IMR-90 (cell line): ENCODE results near the gene PRICKLE2. TPM values are rescaled to one million over a fixed set of nuclear protein-coding genes. Genes with fewer than 3 reads are reported as not detected.

Experiments used
- ATAC-seq: fragments of 200-7000 bp; cut with Tn5 transposase; 2 replicates; pipeline ENCODE4 v1.9.1; 2020; ENCODE audit warnings: low read depth, mild to moderate bottlenecking, moderate library complexity
- BruUV-seq: library from RNA; stranded (reverse); fragments of 400-500 nt; replicated peaks from 2 replicates; lab custom pipeline; 2021; lab: Mats Ljungman, UMichigan
- CTCF ChIA-PET: fragments of 300-600 bp; formaldehyde crosslinking; extraction: SDS; loops from one replicate; lab custom pipeline; 2021; ENCODE audit warnings: antibody characterized with exemption; lab: Yijun Ruan, JAX
- POLR2A ChIA-PET: fragments of 300-600 bp; sonication (Branson Sonifier 250); formaldehyde crosslinking; loops from one replicate; lab custom pipeline; 2022; ENCODE audit warnings: antibody characterized with exemption; ENCODE audit not compliant: unreplicated experiment; lab: Charles Lee
- DNase-seq: peaks from one replicate; pipeline ENCODE4 v3.0.0; 2013
- H2AFZ ChIP-seq: replicated peaks from 2 replicates; pipeline ENCODE3; 2013; ENCODE audit warnings: low read length, mild to moderate bottlenecking; ENCODE audit not compliant: poor library complexity
- H2AK5ac ChIP-seq: 2 replicates; pipeline ENCODE4 v1.6.1; 2013; ENCODE audit warnings: low read depth, low read length, inconsistent platforms
- H2AK9ac ChIP-seq: replicated peaks from 2 replicates; pipeline ENCODE3; 2013; ENCODE audit warnings: mild to moderate bottlenecking, low read depth, low read length, moderate library complexity; ENCODE audit not compliant: poor library complexity
- H2BK120ac ChIP-seq: 2 replicates; pipeline ENCODE4 v1.6.1; 2013; ENCODE audit warnings: low read depth, low read length, inconsistent platforms
- H2BK15ac ChIP-seq: 3 replicates; pipeline ENCODE4 v1.6.1; 2013; ENCODE audit warnings: low read depth, low read length, inconsistent platforms
- H2BK20ac ChIP-seq: 2 replicates; pipeline ENCODE4 v1.6.1; 2013; ENCODE audit warnings: low read depth, mild to moderate bottlenecking, inconsistent platforms, low read length, moderate library complexity
- H2BK5ac ChIP-seq: 2 replicates; pipeline ENCODE4 v1.6.1; 2013; ENCODE audit warnings: mild to moderate bottlenecking, low read depth, low read length, inconsistent platforms; ENCODE audit not compliant: poor library complexity, severe bottlenecking
- H3K14ac ChIP-seq: replicated peaks from 2 replicates; pipeline ENCODE4 v1.6.1; 2013; ENCODE audit warnings: low read depth, low read length, inconsistent platforms
- H3K18ac ChIP-seq: 2 replicates; pipeline ENCODE4 v1.6.1; 2013; ENCODE audit warnings: low read depth, low read length, control low read depth
- H3K23ac ChIP-seq: 2 replicates; pipeline ENCODE4 v1.6.1; 2013; ENCODE audit warnings: low read depth, low read length, inconsistent platforms
- H3K27ac ChIP-seq: 2 replicates; pipeline ENCODE4 v1.5.1; 2013; ENCODE audit warnings: mild to moderate bottlenecking, control low read depth, low read length; ENCODE audit not compliant: insufficient read depth
- H3K27me3 ChIP-seq: 2 replicates; pipeline ENCODE4 v1.6.1; 2013; ENCODE audit warnings: low read length; ENCODE audit not compliant: control insufficient read depth, insufficient read depth
- H3K36me3 ChIP-seq: 2 replicates; pipeline ENCODE4 v1.6.1; 2013; ENCODE audit warnings: low read length, mixed read lengths; ENCODE audit not compliant: control insufficient read depth, insufficient read depth
- H3K4ac ChIP-seq: 2 replicates; pipeline ENCODE4 v1.6.1; 2013; ENCODE audit warnings: low read depth, low read length, inconsistent platforms
- H3K4me1 ChIP-seq: 2 replicates; pipeline ENCODE4 v1.6.1; 2013; ENCODE audit warnings: low read length, mixed read lengths; ENCODE audit not compliant: control insufficient read depth, insufficient read depth
- H3K4me2 ChIP-seq: 2 replicates; pipeline ENCODE4 v1.6.1; 2013; ENCODE audit warnings: low read depth, mild to moderate bottlenecking, control low read depth, low read length, moderate library complexity
- H3K4me3 ChIP-seq: 2 replicates; pipeline ENCODE4 v1.5.1; 2013; ENCODE audit warnings: low read depth, mild to moderate bottlenecking, control low read depth, low read length, moderate library complexity; ENCODE audit not compliant: insufficient read depth
- H3K56ac ChIP-seq: 2 replicates; pipeline ENCODE4 v1.6.1; 2013; ENCODE audit warnings: low read length, inconsistent platforms; ENCODE audit not compliant: insufficient read depth; ENCODE audit errors: extremely low read depth
- H3K79me1 ChIP-seq, 2 experiments: 2 replicates each; pipeline ENCODE4 v1.6.1; 2013; ENCODE audit warnings: low read length in 2 of 2, inconsistent platforms in 1 of 2, low read depth in 1 of 2
- H3K9ac ChIP-seq: 2 replicates; pipeline ENCODE4 v1.6.1; 2013; ENCODE audit warnings: low read depth, low read length, control low read depth
- H3K9me1 ChIP-seq: 2 replicates; pipeline ENCODE4 v1.6.1; 2013; ENCODE audit warnings: low read length, inconsistent platforms; ENCODE audit not compliant: insufficient read depth
- H3K9me3 ChIP-seq: 2 replicates; pipeline ENCODE4 v1.6.1; 2013; ENCODE audit warnings: low read length; ENCODE audit not compliant: control insufficient read depth, insufficient read depth
- H4K20me1 ChIP-seq: 2 replicates; pipeline ENCODE4 v1.6.1; 2013; ENCODE audit warnings: low read length, inconsistent platforms; ENCODE audit not compliant: insufficient read depth
- H4K5ac ChIP-seq: 2 replicates; pipeline ENCODE4 v1.6.1; 2013; ENCODE audit warnings: mild to moderate bottlenecking, low read depth, low read length, control low read depth
- H4K8ac ChIP-seq, 2 experiments: 2 replicates each; pipeline ENCODE4 v1.6.1; 2013; ENCODE audit warnings: low read depth in 2 of 2, low read length in 2 of 2, control low read depth in 1 of 2, inconsistent platforms in 1 of 2
- H4K91ac ChIP-seq: 2 replicates; pipeline ENCODE4 v1.6.1; 2013; ENCODE audit warnings: low read depth, low read length, inconsistent platforms; ENCODE audit not compliant: insufficient read depth
- BHLHE40 ChIP-seq: fragments of 150-350 bp; IDR thresholded peaks from 2 replicates; pipeline ENCODE4 v1.6.1; 2016; ENCODE audit warnings: mild to moderate bottlenecking, low read depth, low read length
- CEBPB ChIP-seq: IDR thresholded peaks from 2 replicates; pipeline ENCODE4 v1.6.1; 2012; ENCODE audit warnings: low read depth, low read length, improper control_type of control experiment
- CHD1 ChIP-seq: IDR thresholded peaks from 2 replicates; pipeline ENCODE4 v1.6.1; 2012; ENCODE audit warnings: low read depth, low read length, improper control_type of control experiment
- FOS ChIP-seq: fragments of 150-350 bp; IDR thresholded peaks from 2 replicates; pipeline ENCODE4 v1.6.1; 2016; ENCODE audit warnings: low read depth, low read length
- MAFK ChIP-seq: IDR thresholded peaks from 2 replicates; pipeline ENCODE4 v1.6.1; 2012; ENCODE audit warnings: low read depth, low read length, improper control_type of control experiment
- MAZ ChIP-seq: IDR thresholded peaks from 2 replicates; pipeline ENCODE4 v1.6.1; 2012; ENCODE audit warnings: low read depth, mild to moderate bottlenecking, low read length, improper control_type of control experiment, moderate library complexity, borderline replicate concordance
- MXI1 ChIP-seq: IDR thresholded peaks from 2 replicates; pipeline ENCODE4 v1.6.1; 2012; ENCODE audit warnings: low read depth, mild to moderate bottlenecking, low read length, moderate library complexity, borderline replicate concordance
- NFE2L2 ChIP-seq: fragments of 150-350 bp; IDR thresholded peaks from 2 replicates; pipeline ENCODE4 v1.6.1; 2016; ENCODE audit warnings: low read depth, mild to moderate bottlenecking, low read length
- POLR2A ChIP-seq: IDR thresholded peaks from 2 replicates; pipeline ENCODE4 v1.6.1; 2012; ENCODE audit warnings: mild to moderate bottlenecking, low read depth, low read length
- RAD21 ChIP-seq: IDR thresholded peaks from 2 replicates; pipeline ENCODE4 v1.6.1; 2012; ENCODE audit warnings: low read length, improper control_type of control experiment
- RCOR1 ChIP-seq: IDR thresholded peaks from 2 replicates; pipeline ENCODE4 v1.6.1; 2012; ENCODE audit warnings: mild to moderate bottlenecking, low read length, improper control_type of control experiment; ENCODE audit not compliant: insufficient replicate concordance
- RFX5 ChIP-seq: IDR thresholded peaks from 2 replicates; pipeline ENCODE4 v1.8.0; 2012; ENCODE audit warnings: low read depth, mild to moderate bottlenecking, low read length, moderate library complexity
- SMC3 ChIP-seq: fragments of 150-350 bp; IDR thresholded peaks from 2 replicates; pipeline ENCODE4 v1.6.1; 2016; ENCODE audit warnings: low read depth, mild to moderate bottlenecking, antibody characterized with exemption, low read length, moderate library complexity
- USF2 ChIP-seq: fragments of 150-350 bp; IDR thresholded peaks from 2 replicates; pipeline ENCODE4 v1.6.1; 2017; ENCODE audit warnings: mild to moderate bottlenecking, antibody characterized with exemption, low read length, low read depth
- WGBS, 2 experiments: methylation state at CpG; one replicate each; pipeline versions ENCODE4 v1.1.5 to v1.1.7; 2013; ENCODE audit warnings: missing lambda C conversion rate in 2 of 2; ENCODE audit not compliant: insufficient read length in 1 of 2; ENCODE audit errors: extremely low coverage in 2 of 2; 5-methylcytosine and 5-hydroxymethylcytosine counted together
- dilution Hi-C: fragments of 300-500 bp; cut with HindIII; formaldehyde crosslinking; loops from one replicate; pipeline ENCODE4 v1.14.3; 2018; ENCODE audit warnings: low sequenced_read_pairs; ENCODE audit not compliant: unreplicated experiment
- in situ Hi-C: fragments of 300-500 bp; cut with MboI; formaldehyde crosslinking; loops from 3 replicates; pipeline ENCODE4 v1.14.3; 2019; ENCODE audit warnings: low sequenced_read_pairs, inconsistent platforms, mixed read lengths
- intact Hi-C: fragments of 100-400 bp; cut with micrococcal nuclease; formaldehyde crosslinking; loops from 2 replicates; pipeline ENCODE4 v1.10.0; 2022
- polyA plus RNA-seq, 3 experiments: library from polyadenylated mRNA; depleted of rRNA; stranded (reverse); fragments of >200 nt; gene quantifications; 2 replicates each; pipeline ENCODE4 v1.2.3, GENCODE V29; 2012; ENCODE audit warnings: low replicate concordance in 1 of 3
- total RNA-seq: library from RNA; depleted of rRNA; stranded (reverse); fragments of >200 nt; gene quantifications from 2 replicates; pipeline ENCODE4 v1.2.3, GENCODE V29; 2012
- TF ChIP-seq, protein P1 (sequence below): fragments of 150-350 bp; IDR thresholded peaks from 2 replicates; pipeline ENCODE4 v1.6.1; 2016; ENCODE audit warnings: low read depth, mild to moderate bottlenecking, low read length, moderate library complexity, borderline replicate concordance
- TF ChIP-seq, protein P2 (sequence below): conservative IDR thresholded peaks from 2 replicates; pipeline ENCODE4 v1.5.1; 2012; ENCODE audit warnings: mild to moderate bottlenecking, low read depth, low read length, improper control_type of control experiment

The PRICKLE2 gene
- total and polyA plus RNA-seq, 2 of the 4 experiments (the other 2 are of a cell fraction) = 4.1 to 14.2 TPM

GRCh38 chr3:64247991-64248646 is 22.9 kb upstream of the PRICKLE2 start:
- Histone ChIP-seq H3K14ac (no peak overlapping the region), H3K4me1 (peaks cover 2% of the 10 kb centered on the region), H3K9ac (no peak overlapping the region), H2BK5ac (no peak overlapping the region), H4K5ac (no peak overlapping the region), H4K8ac (no peak overlapping the region), H2AK9ac (no peak overlapping the region), H3K27me3 (no peaks in the 10 kb centered on the region), H3K27ac (no peak overlapping the region), H3K79me1 (peaks cover 61 to 69% of the 10 kb centered on the region in 2 experiments), H4K91ac (no peak overlapping the region), H4K20me1 (peaks cover 12% of the 10 kb centered on the region), H3K9me3 (no peaks in the 10 kb centered on the region), H3K4ac (no peak overlapping the region), H3K4me3 (no peak overlapping the region), H3K56ac (no peak overlapping the region; the same call in 1 of the 2 replicates), H2BK15ac (no peak overlapping the region), H3K36me3 (peaks cover 8% of the 10 kb centered on the region), H2BK120ac (no peak overlapping the region), H2AK5ac (no peak overlapping the region), H3K23ac (no peak overlapping the region; the same call in 1 of the 2 replicates), H2AFZ (no peak overlapping the region), H3K18ac (no peak overlapping the region), H2BK20ac (no peak overlapping the region), H3K4me2 (no peak overlapping the region), H3K9me1 (peaks cover 11% of the 10 kb centered on the region)
- no peak for ATAC-seq
- no TSS peak for BruUV-seq
- CTCF ChIA-PET = no interaction called here
- intact Hi-C loops (no loop called here), dilution Hi-C loops (no loop called here), in situ Hi-C loops (no loop called here)
- no peak for TF ChIP-seq NFE2L2
- TF ChIP-seq USF2 = no peak
- no peak for TF ChIP-seq POLR2A
- no peak for TF ChIP-seq CHD1
- no peak for TF ChIP-seq SMC3
- TF ChIP-seq, protein P1, sequence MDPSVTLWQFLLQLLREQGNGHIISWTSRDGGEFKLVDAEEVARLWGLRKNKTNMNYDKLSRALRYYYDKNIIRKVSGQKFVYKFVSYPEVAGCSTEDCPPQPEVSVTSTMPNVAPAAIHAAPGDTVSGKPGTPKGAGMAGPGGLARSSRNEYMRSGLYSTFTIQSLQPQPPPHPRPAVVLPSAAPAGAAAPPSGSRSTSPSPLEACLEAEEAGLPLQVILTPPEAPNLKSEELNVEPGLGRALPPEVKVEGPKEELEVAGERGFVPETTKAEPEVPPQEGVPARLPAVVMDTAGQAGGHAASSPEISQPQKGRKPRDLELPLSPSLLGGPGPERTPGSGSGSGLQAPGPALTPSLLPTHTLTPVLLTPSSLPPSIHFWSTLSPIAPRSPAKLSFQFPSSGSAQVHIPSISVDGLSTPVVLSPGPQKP = no peak
- TF ChIP-seq RFX5 = no peak
- no peak for TF ChIP-seq FOS
- TF ChIP-seq MAZ = no peak
- TF ChIP-seq, protein P2, sequence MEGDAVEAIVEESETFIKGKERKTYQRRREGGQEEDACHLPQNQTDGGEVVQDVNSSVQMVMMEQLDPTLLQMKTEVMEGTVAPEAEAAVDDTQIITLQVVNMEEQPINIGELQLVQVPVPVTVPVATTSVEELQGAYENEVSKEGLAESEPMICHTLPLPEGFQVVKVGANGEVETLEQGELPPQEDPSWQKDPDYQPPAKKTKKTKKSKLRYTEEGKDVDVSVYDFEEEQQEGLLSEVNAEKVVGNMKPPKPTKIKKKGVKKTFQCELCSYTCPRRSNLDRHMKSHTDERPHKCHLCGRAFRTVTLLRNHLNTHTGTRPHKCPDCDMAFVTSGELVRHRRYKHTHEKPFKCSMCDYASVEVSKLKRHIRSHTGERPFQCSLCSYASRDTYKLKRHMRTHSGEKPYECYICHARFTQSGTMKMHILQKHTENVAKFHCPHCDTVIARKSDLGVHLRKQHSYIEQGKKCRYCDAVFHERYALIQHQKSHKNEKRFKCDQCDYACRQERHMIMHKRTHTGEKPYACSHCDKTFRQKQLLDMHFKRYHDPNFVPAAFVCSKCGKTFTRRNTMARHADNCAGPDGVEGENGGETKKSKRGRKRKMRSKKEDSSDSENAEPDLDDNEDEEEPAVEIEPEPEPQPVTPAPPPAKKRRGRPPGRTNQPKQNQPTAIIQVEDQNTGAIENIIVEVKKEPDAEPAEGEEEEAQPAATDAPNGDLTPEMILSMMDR = no peak
- TF ChIP-seq MAFK = no peak
- TF ChIP-seq MXI1 = no peak
- no peak for TF ChIP-seq CEBPB
- no peak for TF ChIP-seq BHLHE40
- TF ChIP-seq RAD21 = no peak
- TF ChIP-seq RCOR1 = no peak
- POLR2A ChIA-PET = no interaction called here
- DNase-seq = no peak
- no CpG with 5 or more reads among the region's 4 CpGs for WGBS, 2 experiments
